ENCODE data around the gene ATP5MC2. TPM values are rescaled to one million over a fixed set of nuclear protein-coding genes. Genes with fewer than 3 reads are reported as not detected.
A peak's percentile ranks its signal among the peaks of the same experiment; 100 is the strongest.
"Not testable (repeated sequence)": the region's sequence is repeated elsewhere in the genome, so short reads cannot be mapped to it uniquely, and the experiment has no call there.

The ATP5MC2 gene
- total RNA-seq, 1 donor from 2014 or later = 241 TPM

- DNase-seq = no peak
Measured at GRCh38 chr12:53694756-53695151, 18.9 kb upstream of the ATP5MC2 start.

- DNase-seq = no peak
Measured at GRCh38 chr12:53688134-53688533, 12.3 kb upstream of the ATP5MC2 start.

DNA sequence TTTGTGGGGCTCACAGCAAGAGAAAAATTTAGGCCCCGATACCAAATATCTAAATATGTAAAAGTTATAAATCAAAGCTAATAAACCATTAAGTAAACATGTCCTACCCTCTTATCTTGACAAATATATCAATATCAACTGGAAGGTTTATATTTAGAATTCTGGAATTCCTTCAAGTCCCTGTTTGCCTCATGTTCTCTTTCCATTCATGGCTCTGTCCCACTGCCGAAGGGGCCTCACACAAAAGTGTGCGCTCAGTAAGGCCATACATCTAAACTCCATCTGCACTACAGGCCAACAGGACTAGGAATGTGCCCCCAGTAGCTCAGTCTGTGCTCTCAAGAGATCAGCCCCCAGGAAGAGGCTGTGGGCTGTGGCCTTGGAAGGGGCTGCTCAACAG is 10.6 kb upstream of the ATP5MC2 start:
- no peak for DNase-seq

DNA sequence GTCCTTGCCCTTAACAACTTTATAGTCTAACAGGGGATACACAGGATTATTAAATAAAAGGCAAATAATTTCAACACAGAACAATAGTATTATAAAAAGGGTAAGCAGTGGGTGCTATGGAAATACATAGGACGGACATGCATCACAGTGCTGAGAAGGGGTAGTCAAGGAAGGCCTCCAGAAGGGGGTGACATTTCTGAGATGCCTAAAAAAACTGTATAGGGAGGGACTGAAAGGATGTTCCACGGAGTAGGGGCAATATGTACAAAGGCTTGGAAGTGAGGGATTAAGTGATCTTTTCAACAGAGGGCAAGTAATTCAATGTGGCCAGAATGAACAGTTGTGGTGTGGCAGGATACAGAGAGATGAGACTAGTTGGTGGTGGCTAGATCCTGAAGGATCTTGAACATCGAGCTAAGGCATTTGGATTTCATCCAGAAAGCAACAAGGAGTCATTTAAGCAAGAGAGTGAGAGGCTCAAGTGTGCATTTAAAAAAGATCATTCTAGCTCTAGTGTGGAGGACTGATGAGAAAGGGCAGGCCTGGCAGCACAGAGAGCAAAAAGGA is 8.9 kb upstream of the ATP5MC2 start:
- DNase-seq = no peak

DNA sequence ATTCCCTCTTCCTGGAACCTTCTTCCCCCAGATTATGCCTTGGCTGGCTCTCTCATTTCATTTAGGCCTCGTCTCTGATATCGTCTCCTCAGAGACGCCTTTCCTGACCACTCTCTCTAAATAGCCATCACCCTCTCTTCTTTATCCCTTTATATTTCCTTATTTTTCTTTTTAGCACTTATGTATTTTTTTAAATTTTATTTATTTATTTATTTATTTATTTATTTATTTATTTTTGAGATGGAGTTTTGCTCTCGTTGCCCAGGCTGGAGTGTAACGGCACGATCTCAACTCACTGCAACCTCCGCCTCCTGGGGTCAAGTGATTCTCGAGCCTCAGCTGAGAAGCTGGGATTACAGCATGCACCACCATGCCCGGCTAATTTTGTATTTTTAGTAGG is 8.1 kb upstream of the ATP5MC2 start:
- DNase-seq = no peak

- DNase-seq = no peak
Measured at GRCh38 chr12:53683494-53683893, 7.6 kb upstream of the ATP5MC2 start.

- not testable (repeated sequence) for DNase-seq
Measured at GRCh38 chr12:53680061-53680460, 4.2 kb upstream of the ATP5MC2 start.

- peak; percentile 95 for DNase-seq
Measured at GRCh38 chr12:53677800-53678148, 1.9 kb upstream of the ATP5MC2 start.

DNA sequence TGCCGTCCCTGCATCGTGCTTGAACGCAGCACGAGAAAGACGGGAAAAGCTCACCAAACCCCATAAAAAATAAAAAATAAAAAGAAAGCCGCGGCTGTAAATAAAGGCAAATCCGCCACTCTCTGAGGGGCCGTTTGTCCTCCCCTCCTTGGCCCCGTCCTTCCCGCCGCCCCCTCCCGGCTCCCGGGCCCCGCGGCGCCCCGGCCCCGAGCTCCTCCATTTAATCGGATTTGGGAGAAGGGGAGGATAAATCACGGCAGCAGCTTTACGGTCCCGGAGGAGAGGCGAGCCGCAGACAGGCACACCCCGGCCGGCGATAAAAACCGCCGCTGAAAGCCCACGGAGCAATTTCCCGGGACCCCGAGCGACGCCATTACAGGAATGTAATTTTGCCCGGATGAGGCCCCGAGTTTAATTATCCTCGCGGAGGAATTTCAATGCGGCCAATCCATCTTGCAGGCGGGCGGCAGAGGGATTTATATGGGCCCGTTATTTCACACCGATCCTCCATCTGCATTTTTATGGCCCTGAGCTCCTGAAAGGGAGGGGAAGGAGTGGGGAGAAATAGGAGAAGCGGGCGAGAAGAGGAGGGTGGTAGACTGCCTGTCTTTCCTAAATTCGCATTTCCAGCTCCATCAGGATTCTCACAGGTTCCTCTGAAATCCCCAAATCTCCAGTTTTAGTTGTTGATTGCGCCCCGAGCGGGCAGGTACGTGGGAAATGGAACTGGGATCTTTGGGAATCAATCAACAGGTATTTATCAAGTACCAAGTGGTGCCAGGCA is 1.3 kb upstream of the ATP5MC2 start:
- peak; percentile 81 for DNase-seq

GRCh38 chr12:53676656-53677015 is 753 bp upstream of the ATP5MC2 start:
- peak; percentile 80 for DNase-seq

GRCh38 chr12:53674977-53675700 is 744 bp downstream of the ATP5MC2 start:
- no peak for DNase-seq

GRCh38 chr12:53670971-53671370 is 4.9 kb downstream of the ATP5MC2 start:
- DNase-seq = no peak

GRCh38 chr12:53670308-53670707 is 5.6 kb downstream of the ATP5MC2 start:
- no peak for DNase-seq

- DNase-seq = no peak
Measured at GRCh38 chr12:53667080-53667479, 8.8 kb downstream of the ATP5MC2 start.

DNA sequence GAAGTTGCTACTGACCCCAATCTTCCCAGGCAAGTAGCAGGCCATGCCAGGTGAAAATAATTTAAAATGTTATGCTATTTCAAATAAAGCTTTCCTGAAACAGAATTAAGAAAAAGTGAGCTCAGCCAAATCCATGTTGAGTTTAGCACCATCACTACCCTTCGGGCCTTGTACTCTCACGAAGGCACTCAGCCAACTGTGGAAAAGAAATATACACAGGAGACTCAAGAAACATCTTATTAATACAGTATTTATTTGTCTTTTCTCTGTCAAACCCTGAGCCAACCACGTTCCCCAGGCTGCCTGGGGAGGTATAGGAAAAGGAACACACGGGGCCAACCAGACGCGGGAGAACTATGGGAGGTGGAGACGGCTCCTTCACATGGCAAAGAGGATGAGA is 10.9 kb downstream of the ATP5MC2 start:
- DNase-seq = peak; percentile 34

DNA sequence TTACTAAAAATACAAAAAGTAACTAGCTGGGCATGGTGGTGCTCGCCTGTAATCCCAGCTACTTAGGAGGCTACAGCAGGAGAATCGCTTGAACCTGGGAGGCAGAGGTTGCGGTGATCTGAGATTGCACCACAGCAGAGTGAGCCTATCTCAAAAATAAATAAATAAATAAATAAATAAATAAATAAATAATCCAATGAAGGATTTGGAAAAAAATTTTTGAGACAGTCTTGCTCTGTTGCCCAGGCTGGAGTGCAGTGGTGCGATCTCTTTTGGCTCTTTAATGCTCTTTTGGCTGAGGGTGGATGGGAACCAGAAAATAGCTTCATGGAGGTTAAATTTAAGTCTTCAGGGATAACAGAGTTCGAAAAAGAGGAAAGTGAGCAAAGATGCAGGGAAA is 11.7 kb downstream of the ATP5MC2 start:
- no peak for DNase-seq

DNA sequence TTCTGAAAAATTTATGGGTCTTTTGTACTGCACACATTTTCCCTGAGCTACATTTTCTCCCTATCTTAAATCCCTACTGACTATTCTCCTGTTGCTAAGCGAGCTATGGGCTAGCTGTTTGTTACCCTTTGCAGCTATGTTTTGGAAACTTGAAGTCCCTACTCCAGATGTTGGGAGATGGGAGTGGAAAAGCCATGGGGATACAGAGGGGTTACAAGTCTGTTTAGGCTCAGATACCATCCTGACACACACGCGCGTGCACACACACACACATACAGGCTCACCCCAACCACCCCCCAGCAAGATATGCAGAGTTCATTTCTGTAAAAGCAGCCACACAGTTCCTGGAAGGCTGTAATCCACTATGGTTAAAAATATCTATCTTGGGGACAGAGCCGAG is 15.8 kb downstream of the ATP5MC2 start:
- DNase-seq = peak; percentile 58

- peak; percentile 80 for DNase-seq
Measured at GRCh38 chr12:53659571-53659981, 16.3 kb downstream of the ATP5MC2 start.

DNA sequence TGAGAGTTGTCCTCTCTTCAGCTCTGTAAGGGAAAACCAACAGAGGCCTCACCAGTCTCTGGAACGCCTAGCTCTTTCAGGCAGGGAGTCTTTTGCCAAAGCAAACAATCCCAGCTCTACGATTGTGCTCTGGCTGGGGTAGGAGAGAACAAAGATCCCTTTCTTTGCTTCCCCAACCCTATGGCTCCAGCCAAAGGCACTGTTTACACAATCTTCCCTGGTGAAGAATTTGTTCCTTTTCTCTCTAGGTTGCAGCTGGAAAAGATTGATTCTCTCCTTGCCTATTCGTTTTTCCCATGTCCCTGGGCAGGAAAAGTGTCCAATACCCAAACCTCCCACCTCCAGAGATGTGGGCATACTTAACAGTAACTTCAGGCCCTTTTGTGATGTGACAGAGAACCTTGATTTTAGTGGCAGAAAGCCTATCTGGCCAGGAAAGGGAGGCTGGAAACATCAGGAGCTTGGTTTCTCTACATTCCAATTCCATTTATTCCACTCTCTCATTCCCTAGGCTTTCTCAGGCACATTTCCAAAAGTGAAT is 16.8 kb downstream of the ATP5MC2 start:
- peak; percentile 92 for DNase-seq

DNA sequence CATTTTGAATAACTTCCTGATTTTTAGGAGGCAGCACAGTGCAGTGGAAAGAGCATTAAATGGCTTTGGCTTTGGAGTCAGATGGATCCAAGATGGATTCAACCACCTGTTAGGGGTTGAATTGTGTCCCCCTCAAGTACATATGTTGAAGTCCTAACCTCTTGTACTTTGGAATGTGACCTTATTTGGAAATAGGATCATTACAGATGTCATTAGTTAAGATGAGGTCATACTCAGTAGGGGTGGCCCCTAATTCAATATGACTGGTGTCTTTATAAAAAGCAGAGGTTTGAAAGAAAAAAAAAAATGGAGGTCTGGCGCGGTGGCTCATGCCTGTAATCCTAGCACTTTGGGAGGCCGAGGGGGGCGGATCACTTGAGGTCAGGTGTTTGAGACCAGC is 18.8 kb downstream of the ATP5MC2 start:
- DNase-seq = peak; percentile 18

DNA sequence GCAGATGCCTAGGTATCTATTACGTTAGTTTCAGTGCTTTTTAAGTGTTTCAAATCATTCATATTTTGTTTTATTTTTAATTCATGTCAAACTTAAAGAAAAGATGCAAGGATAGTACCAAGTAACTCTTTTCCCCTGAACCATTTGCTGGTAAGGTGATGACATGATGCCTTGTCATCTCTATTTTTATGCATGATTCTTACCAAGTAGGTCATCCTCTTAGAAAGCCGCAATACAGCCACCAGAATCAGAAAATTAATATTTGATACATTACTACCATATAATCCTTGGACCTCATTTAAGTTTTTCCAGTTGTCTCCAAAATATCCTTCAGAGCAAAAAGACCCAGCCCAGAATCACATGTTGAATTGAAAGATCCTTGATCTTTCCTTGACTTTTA is 22.3 kb downstream of the ATP5MC2 start:
- no peak for DNase-seq

GRCh38 chr12:53652366-53652765 is 23.5 kb downstream of the ATP5MC2 start:
- no peak for DNase-seq

- no peak for DNase-seq
Measured at GRCh38 chr12:53651737-53652136, 24.1 kb downstream of the ATP5MC2 start.

Measured in tongue (tissue), 2 donors.